Activated CD8-positive, alpha-beta T cell treated with anti-CD3 and anti-CD28 coated beads for 36 hours (primary cell): ENCODE results near the gene IGBP1. TPM values are rescaled to one million over a fixed set of nuclear protein-coding genes. Genes with fewer than 3 reads are reported as not detected.

ENCODE experiments used
- ATAC-seq: fragments of 200-7000 bp; cut with Tn5 transposase; one replicate; pipeline ENCODE4 v1.10.0; 2021; ENCODE audit warnings: mild to moderate bottlenecking, moderate library complexity
- CTCF ChIA-PET: fragments of 350-600 bp; sonication (Branson Sonifier 250); formaldehyde crosslinking; loops from one replicate; lab custom pipeline; 2021; ENCODE audit warnings: antibody characterized with exemption; lab: Charles Lee
- POLR2A ChIA-PET: fragments of 350-600 bp; sonication (Branson Sonifier 250); formaldehyde crosslinking; loops from one replicate; lab custom pipeline; 2021; ENCODE audit warnings: antibody characterized with exemption; lab: Charles Lee
- DNase-seq: peaks from one replicate; pipeline ENCODE4 v3.0.0-alpha.2; 2020
- H3K27ac Mint-ChIP-seq: one replicate; pipeline ENCODE4 v1.8.0; 2021; ENCODE audit warnings: mild to moderate bottlenecking, mixed read lengths
- H3K27me3 Mint-ChIP-seq: one replicate; pipeline ENCODE4 v1.8.0; 2021; ENCODE audit warnings: mixed read lengths
- H3K36me3 Mint-ChIP-seq: one replicate; pipeline ENCODE4 v1.8.0; 2021; ENCODE audit warnings: low read depth, mixed read lengths
- H3K4me1 Mint-ChIP-seq: one replicate; pipeline ENCODE4 v1.8.0; 2021; ENCODE audit warnings: low read depth, mixed read lengths
- H3K4me3 Mint-ChIP-seq: one replicate; pipeline ENCODE4 v1.8.0; 2021; ENCODE audit warnings: mild to moderate bottlenecking, moderate library complexity, mixed read lengths
- H3K9me3 Mint-ChIP-seq: one replicate; pipeline ENCODE4 v1.8.0; 2021; ENCODE audit warnings: mixed read lengths
- CTCF ChIP-seq: fragments of 200-600 bp; IDR thresholded peaks from one replicate; pipeline ENCODE4 v1.8.0; 2022; ENCODE audit warnings: antibody characterized with exemption, mild to moderate bottlenecking
- intact Hi-C: fragments of 100-400 bp; cut with micrococcal nuclease; formaldehyde crosslinking; loops from one replicate; pipeline ENCODE4 v1.10.0; 2022
- total RNA-seq, 2 experiments: library from RNA; stranded (reverse); gene quantifications; one replicate each; pipeline ENCODE4 v1.2.3, GENCODE V29; 2021

Gene IGBP1
- 10 to 100 TPM; 43.5 to 45.1 TPM for total RNA-seq

GRCh38 chrX:70133303-70134115 lies at the start of gene IGBP1:
Gene IGBP1 (plus strand): TSS chrX:70133447. CDS start chrX:70133948, 501 bp downstream.
- H3K36me3 Mint-ChIP-seq, result peaks cover 19% of the 10 kb centered on the region
- intact Hi-C loops, result loop anchor here (10.0 kb wide), 1 partner anchor 301 kb away; no protein-coding TSS in a partner anchor

GRCh38 chrX:70084592-70085240 lies 48.5 kb upstream of the IGBP1 start:
- intact Hi-C loops, result no loop called here
- DNase-seq (no peak), ATAC-seq (no peak)
- CTCF ChIA-PET, result interaction anchor here (1.1 to 1.9 kb wide), 2 partner anchors 13 kb away, joined by 3 to 5 read pairs; no protein-coding TSS in a partner anchor
- no peak overlapping the region for H3K4me3 Mint-ChIP-seq
- H3K36me3 Mint-ChIP-seq, result no peaks in the 10 kb centered on the region
- H3K27me3 Mint-ChIP-seq, result no peaks in the 10 kb centered on the region
- no peaks in the 10 kb centered on the region for H3K9me3 Mint-ChIP-seq
- H3K4me1 Mint-ChIP-seq, result no peaks in the 10 kb centered on the region
- POLR2A ChIA-PET, result no interaction called here
- H3K27ac Mint-ChIP-seq, result no peak overlapping the region
- TF ChIP-seq CTCF, result no peak

More at GRCh38 chrX:70133303-70134115, at the start of gene IGBP1:
- peak within 1 kb of the TSS; percentile 96 for H3K4me3 Mint-ChIP-seq
- POLR2A ChIA-PET, result interaction anchor here (1.0 to 1.5 kb wide), 3 partner anchors 26 to 157 kb away, joined by 3 to 4 read pairs (median 3); partner anchors contain the start of genes KIF4A and PDZD11
- DNase-seq (peak; percentile 87), ATAC-seq (peak; percentile 80)
- H3K4me1 Mint-ChIP-seq, result peaks cover 32% of the 10 kb centered on the region
- peak; percentile 37 for TF ChIP-seq CTCF
- no peaks in the 10 kb centered on the region for H3K27me3 Mint-ChIP-seq
- CTCF ChIA-PET, result interaction anchor here (0.8 to 2.9 kb wide), 9 partner anchors 36 to 640 kb away, joined by 3 to 8 read pairs (median 4); no protein-coding TSS in a partner anchor
- H3K9me3 Mint-ChIP-seq, result no peaks in the 10 kb centered on the region
- H3K27ac Mint-ChIP-seq, result peak within 1 kb of the TSS; percentile 97

- H3K9me3 Mint-ChIP-seq, result no peaks in the 10 kb centered on the region
- TF ChIP-seq CTCF, result no peak
- no peak overlapping the region for H3K4me3 Mint-ChIP-seq
- H3K27me3 Mint-ChIP-seq, result no peaks in the 10 kb centered on the region
- ATAC-seq, result no peak
- H3K36me3 Mint-ChIP-seq, result no peaks in the 10 kb centered on the region
- DNase-seq, result no peak
- POLR2A ChIA-PET, result no interaction called here
- H3K27ac Mint-ChIP-seq, result no peak overlapping the region
- H3K4me1 Mint-ChIP-seq, result no peaks in the 10 kb centered on the region
- CTCF ChIA-PET, result no interaction called here
- intact Hi-C loops, result no loop called here
Observed at GRCh38 chrX:70087857-70088630, 45.2 kb upstream of the IGBP1 start.

GRCh38 chrX:70088751-70089150 lies 44.5 kb upstream of the IGBP1 start:
- no peaks in the 10 kb centered on the region for H3K27me3 Mint-ChIP-seq
- H3K36me3 Mint-ChIP-seq, result no peaks in the 10 kb centered on the region
- DNase-seq (no peak), ATAC-seq (no peak)
- no peak for TF ChIP-seq CTCF
- no peaks in the 10 kb centered on the region for H3K4me1 Mint-ChIP-seq
- intact Hi-C loops, result no loop called here
- ChIA-PET CTCF (no interaction called here), POLR2A (no interaction called here)
- H3K4me3 Mint-ChIP-seq, result no peak overlapping the region
- no peaks in the 10 kb centered on the region for H3K9me3 Mint-ChIP-seq
- H3K27ac Mint-ChIP-seq, result no peak overlapping the region
